DND-41 (cell line): ENCODE results near the gene SLC25A1.

Experiments used
- ATAC-seq: fragments of 200-7000 bp; cut with Tn5 transposase; 3 replicates; pipeline ENCODE4 v1.9.1; 2021; ENCODE audit warnings: low read depth; ENCODE audit not compliant: insufficient read depth
- DNase-seq: peaks from one replicate; pipeline ENCODE4 v3.0.0-alpha.2; 2020
- H2AFZ ChIP-seq: 2 replicates; pipeline ENCODE4 v1.6.0; 2012; ENCODE audit warnings: low read depth, low read length
- H3K27ac ChIP-seq: 2 replicates; pipeline ENCODE4 v1.5.1; 2012; ENCODE audit warnings: low read length, inconsistent platforms
- H3K27me3 ChIP-seq: fragments of 200-600 bp; sonication (generic); 2 replicates; pipeline ENCODE4 v1.6.0; 2012; ENCODE audit warnings: low read length, mild to moderate bottlenecking, inconsistent platforms; ENCODE audit not compliant: insufficient read depth, poor library complexity
- H3K36me3 ChIP-seq: 2 replicates; pipeline ENCODE4 v1.5.1; 2012; ENCODE audit warnings: low read length, inconsistent platforms; ENCODE audit not compliant: insufficient read depth
- H3K4me1 ChIP-seq: 2 replicates; pipeline ENCODE4 v1.5.1; 2012; ENCODE audit warnings: mild to moderate bottlenecking, low read length; ENCODE audit not compliant: insufficient read depth
- H3K4me2 ChIP-seq: 2 replicates; pipeline ENCODE4 v1.6.0; 2012; ENCODE audit warnings: mild to moderate bottlenecking, moderate library complexity, low read length, inconsistent platforms; ENCODE audit not compliant: insufficient read depth
- H3K4me3 ChIP-seq, 2 experiments: fragments of 200-600 bp in 1 of 2; shearing (Covaris generic) in 1 of 2; 2 replicates each; pipeline ENCODE4 v1.5.1; 2012 to 2016; ENCODE audit warnings: inconsistent platforms in 2 of 2, low read length in 2 of 2, mild to moderate bottlenecking in 2 of 2, low read depth in 1 of 2, moderate library complexity in 1 of 2
- H3K79me2 ChIP-seq: 2 replicates; pipeline ENCODE4 v1.6.0; 2012; ENCODE audit warnings: low read length, inconsistent platforms; ENCODE audit not compliant: insufficient read depth
- H3K9ac ChIP-seq: 2 replicates; pipeline ENCODE4 v1.6.0; 2012; ENCODE audit warnings: low read depth, mild to moderate bottlenecking, inconsistent platforms, low read length, moderate library complexity
- H3K9me3 ChIP-seq: 2 replicates; pipeline ENCODE4 v1.5.1; 2012; ENCODE audit warnings: low read length, moderate library complexity, mild to moderate bottlenecking, inconsistent platforms; ENCODE audit not compliant: insufficient read depth, severe bottlenecking
- H4K20me1 ChIP-seq: 2 replicates; pipeline ENCODE4 v1.6.0; 2012; ENCODE audit warnings: low read length; ENCODE audit not compliant: insufficient read depth
- EZH2 ChIP-seq: IDR thresholded peaks from 3 replicates; pipeline ENCODE4 v1.6.1; 2012; ENCODE audit warnings: borderline replicate concordance, low read depth, mild to moderate bottlenecking, moderate library complexity, low read length, inconsistent platforms; ENCODE audit not compliant: severe bottlenecking
- TF ChIP-seq, protein P1 (sequence below): IDR thresholded peaks from 2 replicates; pipeline ENCODE4 v1.5.1; 2012; ENCODE audit warnings: borderline replicate concordance, low read length, moderate library complexity, mild to moderate bottlenecking; ENCODE audit not compliant: poor library complexity, severe bottlenecking; ENCODE audit errors: extremely low read depth

The SLC25A1 gene

DNA sequence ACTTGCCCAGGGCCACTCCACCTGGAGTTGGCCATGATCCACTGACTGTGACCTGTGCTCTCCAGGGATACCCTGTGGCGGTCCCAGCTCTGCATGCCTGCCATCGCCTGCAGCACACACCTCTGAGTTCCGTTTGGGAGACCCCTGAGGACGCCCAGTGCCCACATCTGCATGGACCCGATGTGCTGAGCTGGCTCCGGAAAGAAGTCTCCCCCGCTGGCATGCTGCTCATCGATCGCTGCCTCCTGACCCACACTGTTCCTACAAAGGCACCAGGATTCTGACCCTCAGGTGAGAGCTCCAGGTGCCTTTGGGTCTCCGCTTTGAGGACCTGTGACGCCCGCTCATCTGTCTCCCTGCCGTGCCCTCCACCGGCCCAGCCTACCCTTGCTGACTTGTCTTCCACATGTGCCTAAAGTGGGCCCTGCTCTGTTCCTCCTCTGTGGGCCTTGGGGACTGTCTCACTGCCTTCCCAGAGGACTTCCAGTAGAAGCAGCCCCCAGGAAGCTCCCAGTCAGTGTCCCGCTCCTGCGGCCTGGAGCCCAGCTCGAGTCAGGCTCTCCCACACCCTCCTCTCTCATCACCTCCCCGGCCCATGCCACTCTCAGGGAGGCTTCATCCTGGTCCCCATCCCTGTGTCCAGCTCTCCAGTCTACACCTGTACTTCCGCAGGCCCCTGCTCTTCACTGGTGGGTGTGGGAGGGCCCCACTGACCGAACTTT lies 5.9 kb upstream of the SLC25A1 start:
- H3K79me2 ChIP-seq: no peaks in the 10 kb centered on the region
- H3K9me3 ChIP-seq: no peaks in the 10 kb centered on the region
- peaks cover 11% of the 10 kb centered on the region; the same call in 1 of the 2 replicates for H4K20me1 ChIP-seq
- H3K4me3 ChIP-seq: no peak overlapping the region
- no peak overlapping the region for H3K4me2 ChIP-seq
- H3K4me1 ChIP-seq: peaks cover 5% of the 10 kb centered on the region
- H3K36me3 ChIP-seq: 0 out of 2 replicates have a peak, but pooled peaks cover 2% of the 10 kb centered on the region
- H3K27ac ChIP-seq: no peak overlapping the region
- no peak for ATAC-seq
- DNase-seq: no peak
- TF ChIP-seq, protein P1, sequence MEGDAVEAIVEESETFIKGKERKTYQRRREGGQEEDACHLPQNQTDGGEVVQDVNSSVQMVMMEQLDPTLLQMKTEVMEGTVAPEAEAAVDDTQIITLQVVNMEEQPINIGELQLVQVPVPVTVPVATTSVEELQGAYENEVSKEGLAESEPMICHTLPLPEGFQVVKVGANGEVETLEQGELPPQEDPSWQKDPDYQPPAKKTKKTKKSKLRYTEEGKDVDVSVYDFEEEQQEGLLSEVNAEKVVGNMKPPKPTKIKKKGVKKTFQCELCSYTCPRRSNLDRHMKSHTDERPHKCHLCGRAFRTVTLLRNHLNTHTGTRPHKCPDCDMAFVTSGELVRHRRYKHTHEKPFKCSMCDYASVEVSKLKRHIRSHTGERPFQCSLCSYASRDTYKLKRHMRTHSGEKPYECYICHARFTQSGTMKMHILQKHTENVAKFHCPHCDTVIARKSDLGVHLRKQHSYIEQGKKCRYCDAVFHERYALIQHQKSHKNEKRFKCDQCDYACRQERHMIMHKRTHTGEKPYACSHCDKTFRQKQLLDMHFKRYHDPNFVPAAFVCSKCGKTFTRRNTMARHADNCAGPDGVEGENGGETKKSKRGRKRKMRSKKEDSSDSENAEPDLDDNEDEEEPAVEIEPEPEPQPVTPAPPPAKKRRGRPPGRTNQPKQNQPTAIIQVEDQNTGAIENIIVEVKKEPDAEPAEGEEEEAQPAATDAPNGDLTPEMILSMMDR: no peak
- no peak for TF ChIP-seq EZH2
- H2AFZ ChIP-seq: no peak overlapping the region
- no peak overlapping the region for H3K9ac ChIP-seq
- H3K27me3 ChIP-seq: no peaks in the 10 kb centered on the region

DNA sequence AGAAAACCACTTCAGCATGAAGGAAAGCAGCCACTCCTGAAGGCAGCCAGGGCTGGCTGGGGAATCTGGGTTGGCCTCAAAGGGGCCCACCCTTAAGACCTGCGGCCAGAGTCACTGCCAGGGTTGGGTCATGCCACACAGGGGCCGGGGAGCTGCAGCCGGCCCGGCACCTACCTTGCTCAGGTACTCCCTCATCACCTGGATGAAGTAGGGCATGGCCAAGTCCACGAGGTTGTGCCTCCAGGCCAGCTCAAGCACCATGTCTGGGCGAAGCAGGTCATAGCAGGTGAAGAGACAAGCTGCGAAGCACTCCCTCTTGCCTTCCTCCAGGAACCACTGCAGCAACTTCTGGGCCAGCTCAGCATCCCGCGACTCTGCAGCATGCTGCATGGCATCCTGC lies 4.7 kb upstream of the SLC25A1 start:
- peaks cover 11% of the 10 kb centered on the region; the same call in 1 of the 2 replicates for H4K20me1 ChIP-seq
- H3K4me3 ChIP-seq: no peak overlapping the region
- H3K9me3 ChIP-seq: no peaks in the 10 kb centered on the region
- TF ChIP-seq, protein P1: no peak
- no peak for TF ChIP-seq EZH2
- H3K4me1 ChIP-seq: peaks cover 12% of the 10 kb centered on the region
- no peak overlapping the region for H3K9ac ChIP-seq
- peaks cover 2% of the 10 kb centered on the region for H3K79me2 ChIP-seq
- H3K27ac ChIP-seq: no peak overlapping the region
- H3K36me3 ChIP-seq: 0 out of 2 replicates have a peak, but pooled peaks cover 2% of the 10 kb centered on the region
- no peak overlapping the region for H3K4me2 ChIP-seq
- ATAC-seq (no peak), DNase-seq (no peak)
- H3K27me3 ChIP-seq: no peaks in the 10 kb centered on the region
- no peak overlapping the region for H2AFZ ChIP-seq

DNA sequence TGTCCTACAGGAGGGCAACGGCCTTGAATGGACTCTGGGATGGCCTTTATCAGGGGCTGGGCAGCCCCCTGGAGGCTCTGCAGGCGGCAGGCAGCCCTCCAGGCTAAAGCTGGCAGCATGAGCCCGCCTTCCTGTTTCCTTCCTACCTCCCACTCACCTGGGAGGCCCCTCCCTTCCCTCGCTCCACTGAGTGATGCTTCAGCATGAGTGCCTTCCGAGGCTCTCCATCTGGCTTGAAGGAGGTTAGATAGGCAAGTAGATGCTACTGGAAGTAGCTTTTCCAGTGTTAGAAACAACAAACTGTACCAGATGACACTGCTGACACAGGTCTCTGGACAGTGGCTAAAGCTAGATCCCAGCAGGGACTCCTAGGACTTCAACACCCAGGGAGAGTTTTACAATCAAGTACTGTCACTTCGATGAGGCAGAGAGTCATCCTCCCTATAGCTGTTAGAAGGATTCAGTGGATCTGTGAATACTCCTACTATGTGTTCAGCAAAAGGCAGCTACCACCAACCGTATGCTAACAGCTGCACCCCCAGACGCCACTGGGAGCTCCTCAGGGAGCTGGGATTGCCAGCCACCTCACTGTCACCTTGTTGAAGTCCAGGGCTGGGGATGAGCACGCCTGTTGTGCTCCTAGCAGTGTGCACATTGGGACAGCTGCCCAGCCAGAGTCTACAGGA lies 4.1 kb upstream of the SLC25A1 start:
- Histone ChIP-seq H3K4me3 (no peak overlapping the region), H2AFZ (no peak overlapping the region), H3K27ac (no peak overlapping the region), H3K4me2 (no peak overlapping the region), H4K20me1 (peaks cover 13% of the 10 kb centered on the region), H3K9ac (no peak overlapping the region), H3K4me1 (peaks cover 15% of the 10 kb centered on the region), H3K79me2 (peaks cover 8% of the 10 kb centered on the region), H3K27me3 (no peaks in the 10 kb centered on the region), H3K36me3 (no peaks in the 10 kb centered on the region; the same call in 1 of the 2 replicates), H3K9me3 (no peaks in the 10 kb centered on the region)
- TF ChIP-seq, protein P1: no peak
- TF ChIP-seq EZH2: no peak
- ATAC-seq: no peak
- no peak for DNase-seq
